Measurements from ENCODE around the gene CDK5.

DNA sequence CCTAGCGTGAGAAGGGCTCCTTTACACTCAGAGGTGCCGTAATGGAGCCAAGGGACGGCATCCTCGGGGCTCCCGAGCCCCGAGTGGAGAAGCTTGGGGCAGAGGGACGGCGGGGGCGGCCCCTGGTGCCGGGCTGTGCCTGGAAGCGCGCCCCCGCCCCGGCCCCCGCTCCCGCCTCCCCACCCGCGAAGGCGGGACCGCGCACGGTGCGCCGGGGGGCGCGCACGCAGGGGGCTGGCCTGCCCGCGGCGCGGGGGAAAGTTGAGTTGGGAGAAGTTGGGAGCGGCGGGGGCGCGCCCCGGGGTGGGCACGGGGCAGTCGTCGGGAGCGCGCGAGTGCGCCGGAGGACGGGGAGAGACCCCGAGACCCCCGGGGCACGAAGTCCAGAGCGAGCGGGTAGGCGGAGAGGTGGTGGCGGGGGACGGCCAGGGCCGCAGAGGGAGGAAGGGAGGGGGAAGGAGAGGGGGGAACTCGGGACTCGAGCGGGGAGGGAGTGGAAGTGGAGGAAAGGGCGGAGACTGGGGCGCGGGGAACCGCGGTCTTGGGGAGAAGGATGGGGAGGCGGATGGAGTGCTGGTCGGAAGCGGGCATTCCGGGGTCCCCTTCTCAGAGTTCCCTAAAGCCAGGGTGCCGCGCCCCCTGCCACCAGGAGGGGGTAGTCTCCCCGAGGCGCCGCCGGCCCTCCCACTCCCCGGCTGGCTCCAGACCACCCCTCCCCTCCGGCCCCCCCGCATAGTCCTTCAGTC, 1.8 kb upstream of the CDK5 start, which contains the start of gene SLC4A2:
- TF ChIP-seq, protein P1, sequence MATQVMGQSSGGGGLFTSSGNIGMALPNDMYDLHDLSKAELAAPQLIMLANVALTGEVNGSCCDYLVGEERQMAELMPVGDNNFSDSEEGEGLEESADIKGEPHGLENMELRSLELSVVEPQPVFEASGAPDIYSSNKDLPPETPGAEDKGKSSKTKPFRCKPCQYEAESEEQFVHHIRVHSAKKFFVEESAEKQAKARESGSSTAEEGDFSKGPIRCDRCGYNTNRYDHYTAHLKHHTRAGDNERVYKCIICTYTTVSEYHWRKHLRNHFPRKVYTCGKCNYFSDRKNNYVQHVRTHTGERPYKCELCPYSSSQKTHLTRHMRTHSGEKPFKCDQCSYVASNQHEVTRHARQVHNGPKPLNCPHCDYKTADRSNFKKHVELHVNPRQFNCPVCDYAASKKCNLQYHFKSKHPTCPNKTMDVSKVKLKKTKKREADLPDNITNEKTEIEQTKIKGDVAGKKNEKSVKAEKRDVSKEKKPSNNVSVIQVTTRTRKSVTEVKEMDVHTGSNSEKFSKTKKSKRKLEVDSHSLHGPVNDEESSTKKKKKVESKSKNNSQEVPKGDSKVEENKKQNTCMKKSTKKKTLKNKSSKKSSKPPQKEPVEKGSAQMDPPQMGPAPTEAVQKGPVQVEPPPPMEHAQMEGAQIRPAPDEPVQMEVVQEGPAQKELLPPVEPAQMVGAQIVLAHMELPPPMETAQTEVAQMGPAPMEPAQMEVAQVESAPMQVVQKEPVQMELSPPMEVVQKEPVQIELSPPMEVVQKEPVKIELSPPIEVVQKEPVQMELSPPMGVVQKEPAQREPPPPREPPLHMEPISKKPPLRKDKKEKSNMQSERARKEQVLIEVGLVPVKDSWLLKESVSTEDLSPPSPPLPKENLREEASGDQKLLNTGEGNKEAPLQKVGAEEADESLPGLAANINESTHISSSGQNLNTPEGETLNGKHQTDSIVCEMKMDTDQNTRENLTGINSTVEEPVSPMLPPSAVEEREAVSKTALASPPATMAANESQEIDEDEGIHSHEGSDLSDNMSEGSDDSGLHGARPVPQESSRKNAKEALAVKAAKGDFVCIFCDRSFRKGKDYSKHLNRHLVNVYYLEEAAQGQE (IDR thresholded peaks at IDR 0.05; ENCODE audit: borderline replicate concordance) = no peak
- TF ChIP-seq, protein P2, sequence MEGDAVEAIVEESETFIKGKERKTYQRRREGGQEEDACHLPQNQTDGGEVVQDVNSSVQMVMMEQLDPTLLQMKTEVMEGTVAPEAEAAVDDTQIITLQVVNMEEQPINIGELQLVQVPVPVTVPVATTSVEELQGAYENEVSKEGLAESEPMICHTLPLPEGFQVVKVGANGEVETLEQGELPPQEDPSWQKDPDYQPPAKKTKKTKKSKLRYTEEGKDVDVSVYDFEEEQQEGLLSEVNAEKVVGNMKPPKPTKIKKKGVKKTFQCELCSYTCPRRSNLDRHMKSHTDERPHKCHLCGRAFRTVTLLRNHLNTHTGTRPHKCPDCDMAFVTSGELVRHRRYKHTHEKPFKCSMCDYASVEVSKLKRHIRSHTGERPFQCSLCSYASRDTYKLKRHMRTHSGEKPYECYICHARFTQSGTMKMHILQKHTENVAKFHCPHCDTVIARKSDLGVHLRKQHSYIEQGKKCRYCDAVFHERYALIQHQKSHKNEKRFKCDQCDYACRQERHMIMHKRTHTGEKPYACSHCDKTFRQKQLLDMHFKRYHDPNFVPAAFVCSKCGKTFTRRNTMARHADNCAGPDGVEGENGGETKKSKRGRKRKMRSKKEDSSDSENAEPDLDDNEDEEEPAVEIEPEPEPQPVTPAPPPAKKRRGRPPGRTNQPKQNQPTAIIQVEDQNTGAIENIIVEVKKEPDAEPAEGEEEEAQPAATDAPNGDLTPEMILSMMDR (IDR thresholded peaks at IDR 0.05; ENCODE audit: poor library complexity, severe bottlenecking) = peak; percentile 40
- TF ChIP-seq MXI1 (conservative IDR thresholded peaks at IDR 0.05; ENCODE audit: poor library complexity, severe bottlenecking) (no peak), TAF1 (IDR thresholded peaks at IDR 0.05; ENCODE audit: low read depth) (no peak)
